ENCODE data around the gene HSD3B2.

DNA sequence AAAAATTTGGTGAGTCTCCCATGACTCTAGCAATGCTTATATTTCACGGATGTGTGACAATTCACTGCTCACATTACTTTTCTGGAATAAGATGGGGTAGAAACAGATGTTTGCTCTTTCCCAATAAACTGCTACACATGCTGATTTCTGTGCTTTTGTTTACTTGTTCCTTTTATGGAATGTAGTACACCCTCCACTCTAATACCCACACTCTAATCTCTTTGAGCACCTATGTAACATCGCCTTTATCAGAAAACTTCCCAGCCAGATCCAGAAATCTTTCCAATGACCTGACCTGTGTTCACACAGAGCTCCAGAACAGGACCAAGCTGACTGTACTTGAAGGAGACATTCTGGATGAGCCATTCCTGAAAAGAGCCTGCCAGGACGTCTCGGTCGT lies 4.2 kb downstream of the HSD3B2 start:
- no peak for TF ChIP-seq CTCF (IDR thresholded peaks at IDR 0.05)
- TF ChIP-seq POLR2AphosphoS5 (IDR thresholded peaks at IDR 0.05) = no peak
- no peak for TF ChIP-seq POLR2A (IDR thresholded peaks at IDR 0.05)
